ENCODE measurements around the gene STRN4. TPM values are rescaled to one million over a fixed set of nuclear protein-coding genes. Genes with fewer than 3 reads are reported as not detected.
A peak's percentile ranks its signal among the peaks of the same experiment; 100 is the strongest.
"Not testable (repeated sequence)": the region's sequence is repeated elsewhere in the genome, so short reads cannot be mapped to it uniquely, and the experiment has no call there.

The STRN4 gene
- total RNA-seq, 4 donors from 2014 or later = 81.6 to 306 (median 174) TPM

GRCh38 chr19:46784262-46785053, 38.2 kb upstream of the STRN4 start:
- TF ChIP-seq POLR2A (IDR thresholded peaks at IDR 0.05) (peak; percentile 20), EP300 (IDR thresholded peaks at IDR 0.05; ENCODE audit: low read depth) (no peak), CTCF (IDR thresholded peaks at IDR 0.05) (peak in 2 of 5 experiments; percentile 5 to 12), POLR2AphosphoS5 (IDR thresholded peaks at IDR 0.05) (peak; percentile 26 to 80 (median 37))
- Histone ChIP-seq H3K27me3 (no peaks in the 10 kb centered on the region), H3K36me3 (peaks cover 0 to 25% (median 7%) of the 10 kb centered on the region in 4 donors), H3K4me1 (peaks cover 2 to 39% (median 30%) of the 10 kb centered on the region in 4 donors), H3K4me3 (peak overlapping the region in 3 of 4 donors; percentile 5 to 87 (median 25)), H3K27ac (peak overlapping the region; percentile 93 to 96 (median 95)), H3K9me3 (no peaks in the 10 kb centered on the region)
- 26 to 40% methylated on average over 1 to 12 of the region's 17 CpGs for WGBS, 2 donors (ENCODE audit: low coverage in 1 of 2)
- intact Hi-C loops (cut with DNase I; ENCODE audit: low total_unique reads) (no loop called here), in situ Hi-C loops (cut with MboI; ENCODE audit: low pct_ligation_motif_present in 1 of 4, low pct_unique_long_range_greater_than_20kb in 1 of 4, low sequenced_read_pairs in 3 of 4) (no loop called here)
- peak; percentile 89 for DNase-seq

- in situ Hi-C loops (cut with MboI; ENCODE audit: low pct_ligation_motif_present in 1 of 4, low pct_unique_long_range_greater_than_20kb in 1 of 4, low sequenced_read_pairs in 3 of 4) = no loop called here
- H3K4me3 ChIP-seq = no peak overlapping the region
- H3K4me1 ChIP-seq = peaks cover under 1 to 38% (median 30%) of the 10 kb centered on the region in 4 donors
- intact Hi-C loops (cut with DNase I; ENCODE audit: low total_unique reads) = no loop called here
- H3K27me3 ChIP-seq = no peaks in the 10 kb centered on the region
- H3K36me3 ChIP-seq = peaks cover 0 to 30% (median 8%) of the 10 kb centered on the region in 4 donors
- WGBS, 2 donors (ENCODE audit: low coverage in 1 of 2) = 63% methylated on average over 2 of the region's 2 CpGs
- TF ChIP-seq CTCF (IDR thresholded peaks at IDR 0.05) = no peak
- TF ChIP-seq POLR2AphosphoS5 (IDR thresholded peaks at IDR 0.05) = no peak
- TF ChIP-seq EP300 (IDR thresholded peaks at IDR 0.05; ENCODE audit: low read depth) = no peak
- TF ChIP-seq POLR2A (IDR thresholded peaks at IDR 0.05) = no peak
- DNase-seq = no peak
- no peaks in the 10 kb centered on the region for H3K9me3 ChIP-seq
- H3K27ac ChIP-seq = peak overlapping the region; percentile 93 to 96 (median 95)
These were observed 37.4 kb upstream of the STRN4 start for GRCh38 chr19:46783670-46784069.

- H3K27ac ChIP-seq = no peak overlapping the region
- DNase-seq = no peak
- no peaks in the 10 kb centered on the region for H3K27me3 ChIP-seq
- H3K36me3 ChIP-seq = peaks cover 0 to 38% (median 13%) of the 10 kb centered on the region in 4 donors
- TF ChIP-seq CTCF (IDR thresholded peaks at IDR 0.05) = no peak
- no peak for TF ChIP-seq POLR2AphosphoS5 (IDR thresholded peaks at IDR 0.05)
- TF ChIP-seq POLR2A (IDR thresholded peaks at IDR 0.05) = no peak
- TF ChIP-seq EP300 (IDR thresholded peaks at IDR 0.05; ENCODE audit: low read depth) = no peak
- no peak overlapping the region for H3K4me3 ChIP-seq
- H3K9me3 ChIP-seq = no peaks in the 10 kb centered on the region
- WGBS, 2 donors (ENCODE audit: low coverage in 1 of 2) = 94% methylated on average over 7 of the region's 7 CpGs; no CpG with 5 or more reads in 1 of the 2 donors
- in situ Hi-C loops (cut with MboI; ENCODE audit: low pct_ligation_motif_present in 1 of 4, low pct_unique_long_range_greater_than_20kb in 1 of 4, low sequenced_read_pairs in 3 of 4) = no loop called here
- H3K4me1 ChIP-seq = peaks cover 0 to 41% (median 30%) of the 10 kb centered on the region in 4 donors
- intact Hi-C loops (cut with DNase I; ENCODE audit: low total_unique reads) = no loop called here
These were observed 36.2 kb upstream of the STRN4 start for GRCh38 chr19:46782355-46783019.

GRCh38 chr19:46777956-46778645, 31.9 kb upstream of the STRN4 start:
- intact Hi-C loops (cut with DNase I; ENCODE audit: low total_unique reads); H3K9me3 ChIP-seq; H3K4me1 ChIP-seq; H3K27ac ChIP-seq; H3K27me3 ChIP-seq; DNase-seq; H3K4me3 ChIP-seq: not testable (repeated sequence)
- H3K36me3 ChIP-seq = peaks cover 0 to 64% (median 28%) of the 10 kb centered on the region in 4 donors
- in situ Hi-C loops (cut with MboI; ENCODE audit: low pct_ligation_motif_present in 1 of 4, low pct_unique_long_range_greater_than_20kb in 1 of 4, low sequenced_read_pairs in 3 of 4) = loop anchor here in 1 of 4 donors (5.0 kb wide), 1 partner anchor 49 kb away; no protein-coding TSS in a partner anchor
- WGBS, 2 donors (ENCODE audit: low coverage in 1 of 2) = 92% methylated on average over 9 to 12 of the region's 12 CpGs
